Measurements from ENCODE around the gene PRDM5.

PRDM5 gene

DNA sequence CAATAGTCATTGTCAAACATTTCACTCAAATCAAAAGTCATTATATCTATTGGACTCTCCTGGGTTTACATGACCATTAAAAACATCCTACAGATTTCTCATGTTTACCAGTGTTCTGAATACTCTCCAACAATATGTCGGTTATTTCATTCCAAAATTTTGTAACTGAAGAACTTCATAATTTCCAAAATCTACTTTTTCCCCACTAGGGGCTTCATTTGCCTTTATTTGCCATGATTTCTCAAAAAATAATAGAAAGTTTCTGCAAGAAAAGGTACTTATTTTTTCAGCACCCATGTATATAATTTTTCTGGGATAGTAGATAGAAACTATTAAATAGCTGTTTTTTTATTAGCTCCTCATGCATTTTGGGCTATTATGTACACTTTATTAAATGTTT lies 49.0 kb downstream of the PRDM5 start:
- Histone ChIP-seq H3K4me2 (ENCODE audit: low read length) (no peak overlapping the region), H3K9ac (ENCODE audit: low read depth, low read length) (no peak overlapping the region), H3K27me3 (ENCODE audit: control insufficient read depth, insufficient read depth, low read length) (no peaks in the 10 kb centered on the region), H3K4me1 (ENCODE audit: control insufficient read depth, insufficient read depth, low read length) (no peaks in the 10 kb centered on the region), H3K4me3 (ENCODE audit: low read length) (no peak overlapping the region), H3K36me3 (ENCODE audit: insufficient read depth, low read length) (no peaks in the 10 kb centered on the region), H3K9me3 (replicated peaks; ENCODE audit: low read length) (no peaks in the 10 kb centered on the region)

DNA sequence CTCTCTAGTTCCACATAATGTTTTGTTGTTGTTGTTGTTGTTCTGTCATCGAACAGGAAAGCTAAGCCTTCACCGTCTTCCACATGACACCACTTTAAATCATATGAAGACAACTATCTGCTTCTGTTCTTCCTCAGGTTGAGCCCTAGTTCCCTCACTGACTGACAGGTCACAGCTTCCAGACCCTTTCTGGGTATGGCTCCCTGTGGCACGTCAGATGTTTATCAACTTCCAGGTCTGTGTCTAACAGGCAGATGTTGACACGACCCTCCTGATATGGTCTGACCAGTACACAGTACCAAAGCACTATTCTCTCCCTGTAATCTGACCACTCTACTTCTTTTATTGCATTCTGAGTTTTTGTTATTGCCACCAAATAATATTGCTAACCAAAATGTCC lies 51.4 kb downstream of the PRDM5 start:
- no peaks in the 10 kb centered on the region for H3K9me3 ChIP-seq (replicated peaks; ENCODE audit: low read length)
- H3K4me3 ChIP-seq (ENCODE audit: low read length), result no peak overlapping the region
- H3K27me3 ChIP-seq (ENCODE audit: control insufficient read depth, insufficient read depth, low read length), result no peaks in the 10 kb centered on the region
- no peak overlapping the region for H3K9ac ChIP-seq (ENCODE audit: low read depth, low read length)
- H3K36me3 ChIP-seq (ENCODE audit: insufficient read depth, low read length), result no peaks in the 10 kb centered on the region
- H3K4me2 ChIP-seq (ENCODE audit: low read length), result no peak overlapping the region
- H3K4me1 ChIP-seq (ENCODE audit: control insufficient read depth, insufficient read depth, low read length), result no peaks in the 10 kb centered on the region

GRCh38 chr4:120870279-120870673 lies 52.2 kb downstream of the PRDM5 start:
- Histone ChIP-seq H3K27me3 (ENCODE audit: control insufficient read depth, insufficient read depth, low read length) (no peaks in the 10 kb centered on the region), H3K36me3 (ENCODE audit: insufficient read depth, low read length) (no peaks in the 10 kb centered on the region), H3K4me2 (ENCODE audit: low read length) (no peak overlapping the region), H3K9ac (ENCODE audit: low read depth, low read length) (no peak overlapping the region), H3K4me3 (ENCODE audit: low read length) (no peak overlapping the region), H3K4me1 (ENCODE audit: control insufficient read depth, insufficient read depth, low read length) (no peaks in the 10 kb centered on the region), H3K9me3 (replicated peaks; ENCODE audit: low read length) (no peaks in the 10 kb centered on the region)

DNA sequence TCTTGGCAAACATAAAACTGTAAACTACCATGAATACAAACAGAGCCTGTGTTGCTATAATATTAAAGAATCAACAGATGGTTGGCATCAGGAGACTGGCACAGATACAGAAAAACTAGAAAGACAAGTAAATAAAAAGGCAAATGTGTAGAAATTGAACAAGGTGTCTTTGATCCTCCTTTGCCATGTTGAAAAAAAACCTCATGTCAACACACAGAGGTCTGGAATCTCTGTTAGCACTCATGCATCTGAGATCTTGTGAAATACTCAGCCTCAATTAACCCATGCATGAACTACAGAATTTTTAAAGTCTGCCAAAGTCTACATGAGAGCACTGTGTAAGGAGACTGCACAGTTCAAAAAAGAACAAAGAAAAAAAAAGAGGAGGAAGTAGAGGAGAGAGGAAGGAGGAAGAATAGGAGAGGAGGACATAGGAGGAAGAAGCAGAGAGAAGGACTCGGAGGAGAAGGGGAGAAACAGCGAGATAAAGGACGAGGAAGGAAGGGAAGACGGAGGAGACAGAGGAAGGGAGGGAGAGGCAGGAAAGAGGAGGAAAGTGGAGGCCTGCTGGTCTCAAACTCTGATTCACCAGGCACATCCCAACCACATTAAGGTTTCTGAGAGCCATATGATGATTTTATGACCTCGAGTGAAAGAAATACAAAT lies 52.8 kb downstream of the PRDM5 start:
- Histone ChIP-seq H3K9me3 (replicated peaks; ENCODE audit: low read length) (no peaks in the 10 kb centered on the region), H3K9ac (ENCODE audit: low read depth, low read length) (no peak overlapping the region), H3K4me3 (ENCODE audit: low read length) (no peak overlapping the region)

GRCh38 chr4:120867506-120867905 lies 55.0 kb downstream of the PRDM5 start:
- Histone ChIP-seq H3K4me3 (ENCODE audit: low read length) (no peak overlapping the region), H3K9me3 (replicated peaks; ENCODE audit: low read length) (no peaks in the 10 kb centered on the region), H3K4me2 (ENCODE audit: low read length) (no peak overlapping the region), H3K36me3 (ENCODE audit: insufficient read depth, low read length) (no peaks in the 10 kb centered on the region), H3K4me1 (ENCODE audit: control insufficient read depth, insufficient read depth, low read length) (no peaks in the 10 kb centered on the region), H3K9ac (ENCODE audit: low read depth, low read length) (no peak overlapping the region), H3K27me3 (ENCODE audit: control insufficient read depth, insufficient read depth, low read length) (no peaks in the 10 kb centered on the region)

More for the DNA sequence above, 52.8 kb downstream of the PRDM5 start:
- no peaks in the 10 kb centered on the region for H3K27me3 ChIP-seq (ENCODE audit: control insufficient read depth, insufficient read depth, low read length)
- H3K4me1 ChIP-seq (ENCODE audit: control insufficient read depth, insufficient read depth, low read length), result no peaks in the 10 kb centered on the region
- no peaks in the 10 kb centered on the region for H3K36me3 ChIP-seq (ENCODE audit: insufficient read depth, low read length)
- H3K4me2 ChIP-seq (ENCODE audit: low read length), result no peak overlapping the region

DNA sequence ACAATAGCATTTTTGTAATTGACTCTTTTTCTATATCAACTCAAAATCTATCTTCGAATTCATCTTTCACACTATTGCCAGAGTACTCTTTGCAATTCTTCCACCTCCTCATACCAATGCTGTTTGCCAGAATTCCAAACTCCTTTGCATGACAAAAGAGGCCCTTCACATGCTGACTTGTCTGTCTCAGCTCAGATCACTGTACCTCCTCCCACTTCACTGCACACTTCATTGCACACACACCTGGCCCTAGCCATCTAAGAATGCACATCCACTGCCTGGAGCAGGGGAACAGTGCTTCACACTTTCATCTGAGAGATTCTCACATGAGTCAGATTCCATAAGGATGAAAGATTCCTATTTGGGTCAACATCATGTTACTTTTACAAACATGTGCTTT lies 56.5 kb downstream of the PRDM5 start:
- Histone ChIP-seq H3K36me3 (ENCODE audit: insufficient read depth, low read length) (no peaks in the 10 kb centered on the region), H3K4me1 (ENCODE audit: control insufficient read depth, insufficient read depth, low read length) (no peaks in the 10 kb centered on the region), H3K27me3 (ENCODE audit: control insufficient read depth, insufficient read depth, low read length) (no peaks in the 10 kb centered on the region), H3K4me3 (ENCODE audit: low read length) (no peak overlapping the region), H3K4me2 (ENCODE audit: low read length) (no peak overlapping the region), H3K9ac (ENCODE audit: low read depth, low read length) (no peak overlapping the region), H3K9me3 (replicated peaks; ENCODE audit: low read length) (no peaks in the 10 kb centered on the region)

- Histone ChIP-seq H3K4me3 (ENCODE audit: low read length) (no peak overlapping the region), H3K9me3 (replicated peaks; ENCODE audit: low read length) (no peaks in the 10 kb centered on the region), H3K4me2 (ENCODE audit: low read length) (no peak overlapping the region), H3K9ac (ENCODE audit: low read depth, low read length) (no peak overlapping the region), H3K36me3 (ENCODE audit: insufficient read depth, low read length) (no peaks in the 10 kb centered on the region), H3K27me3 (ENCODE audit: control insufficient read depth, insufficient read depth, low read length) (no peaks in the 10 kb centered on the region), H3K4me1 (ENCODE audit: control insufficient read depth, insufficient read depth, low read length) (no peaks in the 10 kb centered on the region)
These were observed 57.6 kb downstream of the PRDM5 start for GRCh38 chr4:120864969-120865368.

GRCh38 chr4:120862432-120862831 lies 60.1 kb downstream of the PRDM5 start:
- Histone ChIP-seq H3K9ac (ENCODE audit: low read depth, low read length) (no peak overlapping the region), H3K27me3 (ENCODE audit: control insufficient read depth, insufficient read depth, low read length) (no peaks in the 10 kb centered on the region)

DNA sequence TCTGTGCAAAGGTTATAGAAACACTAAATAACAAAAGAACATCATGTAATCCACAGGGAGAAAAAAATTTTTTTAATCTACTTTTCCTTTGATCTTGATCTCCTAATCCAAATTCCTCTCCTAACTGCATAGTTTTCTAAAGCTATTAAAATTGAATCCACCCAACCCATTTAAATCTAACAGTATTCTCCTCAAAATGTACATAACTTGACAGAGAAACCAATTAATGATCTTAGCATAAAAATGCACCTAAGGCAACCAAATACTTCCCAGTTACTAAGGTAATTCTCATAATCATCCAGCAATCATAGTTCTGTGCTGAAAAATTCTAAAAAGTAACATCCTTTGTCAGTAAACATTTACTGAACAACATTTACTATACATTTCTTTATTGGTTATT lies 60.7 kb downstream of the PRDM5 start:
- Histone ChIP-seq H3K36me3 (ENCODE audit: insufficient read depth, low read length) (no peaks in the 10 kb centered on the region), H3K4me3 (ENCODE audit: low read length) (no peak overlapping the region), H3K9me3 (replicated peaks; ENCODE audit: low read length) (no peaks in the 10 kb centered on the region), H3K4me2 (ENCODE audit: low read length) (no peak overlapping the region), H3K4me1 (ENCODE audit: control insufficient read depth, insufficient read depth, low read length) (peaks cover 6% of the 10 kb centered on the region), H3K9ac (ENCODE audit: low read depth, low read length) (no peak overlapping the region), H3K27me3 (ENCODE audit: control insufficient read depth, insufficient read depth, low read length) (no peaks in the 10 kb centered on the region)

More at GRCh38 chr4:120862432-120862831, 60.1 kb downstream of the PRDM5 start:
- Histone ChIP-seq H3K4me1 (ENCODE audit: control insufficient read depth, insufficient read depth, low read length) (peaks cover 6% of the 10 kb centered on the region), H3K4me2 (ENCODE audit: low read length) (no peak overlapping the region), H3K9me3 (replicated peaks; ENCODE audit: low read length) (no peaks in the 10 kb centered on the region), H3K4me3 (ENCODE audit: low read length) (no peak overlapping the region), H3K36me3 (ENCODE audit: insufficient read depth, low read length) (no peaks in the 10 kb centered on the region)

DNA sequence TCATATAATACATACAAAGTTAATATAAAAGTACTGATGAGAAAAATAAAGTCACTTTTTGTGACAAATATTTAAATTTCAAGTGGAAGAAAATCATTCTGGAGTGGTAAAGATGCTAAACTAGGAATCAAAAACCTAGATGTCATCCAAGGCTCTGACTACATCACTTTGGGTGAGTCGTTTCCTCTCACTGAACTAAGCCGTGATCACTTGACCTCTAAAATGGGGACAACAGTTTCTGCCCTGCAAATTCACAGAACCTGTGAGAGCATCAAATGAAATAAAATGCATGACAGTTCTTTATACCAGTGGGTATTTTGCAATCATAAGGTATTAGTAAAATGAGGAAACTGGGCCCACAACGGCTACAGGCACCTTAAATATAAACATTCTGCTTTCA lies 63.8 kb downstream of the PRDM5 start:
- peaks cover 9% of the 10 kb centered on the region for H3K4me1 ChIP-seq (ENCODE audit: control insufficient read depth, insufficient read depth, low read length)
- H3K36me3 ChIP-seq (ENCODE audit: insufficient read depth, low read length), result no peaks in the 10 kb centered on the region
- H3K4me3 ChIP-seq (ENCODE audit: low read length), result no peak overlapping the region
- no peak overlapping the region for H3K9ac ChIP-seq (ENCODE audit: low read depth, low read length)
- H3K4me2 ChIP-seq (ENCODE audit: low read length), result no peak overlapping the region
- no peaks in the 10 kb centered on the region for H3K27me3 ChIP-seq (ENCODE audit: control insufficient read depth, insufficient read depth, low read length)
- no peaks in the 10 kb centered on the region for H3K9me3 ChIP-seq (replicated peaks; ENCODE audit: low read length)

- Histone ChIP-seq H3K27me3 (ENCODE audit: control insufficient read depth, insufficient read depth, low read length) (no peaks in the 10 kb centered on the region), H3K4me2 (ENCODE audit: low read length) (no peak overlapping the region), H3K9me3 (replicated peaks; ENCODE audit: low read length) (no peaks in the 10 kb centered on the region), H3K4me1 (ENCODE audit: control insufficient read depth, insufficient read depth, low read length) (peaks cover 19% of the 10 kb centered on the region), H3K36me3 (ENCODE audit: insufficient read depth, low read length) (no peaks in the 10 kb centered on the region), H3K9ac (ENCODE audit: low read depth, low read length) (no peak overlapping the region), H3K4me3 (ENCODE audit: low read length) (no peak overlapping the region)
These were observed 65.2 kb downstream of the PRDM5 start for GRCh38 chr4:120857312-120857711.

DNA sequence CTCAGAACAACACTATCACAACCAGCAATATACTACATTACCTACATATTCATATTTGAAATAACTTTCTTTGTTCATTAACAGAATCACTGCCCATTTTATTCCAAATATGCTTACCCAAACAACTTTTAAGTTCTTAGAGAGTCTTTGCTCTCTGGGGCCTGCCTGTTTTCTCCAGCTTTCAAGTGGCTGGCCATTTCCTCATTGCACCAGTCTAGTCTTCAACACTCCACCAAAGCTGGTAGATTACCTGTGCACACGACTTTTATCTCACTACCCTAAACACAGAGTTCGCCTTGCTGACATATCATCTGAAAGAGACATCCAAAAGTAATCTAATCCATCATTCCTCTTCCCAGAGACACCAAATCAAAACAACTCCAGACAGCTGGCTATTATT lies 66.2 kb downstream of the PRDM5 start:
- Histone ChIP-seq H3K36me3 (ENCODE audit: insufficient read depth, low read length) (no peaks in the 10 kb centered on the region), H3K4me3 (ENCODE audit: low read length) (no peak overlapping the region), H3K9ac (ENCODE audit: low read depth, low read length) (no peak overlapping the region), H3K4me1 (ENCODE audit: control insufficient read depth, insufficient read depth, low read length) (peaks cover 19% of the 10 kb centered on the region), H3K9me3 (replicated peaks; ENCODE audit: low read length) (no peaks in the 10 kb centered on the region), H3K27me3 (ENCODE audit: control insufficient read depth, insufficient read depth, low read length) (no peaks in the 10 kb centered on the region), H3K4me2 (ENCODE audit: low read length) (no peak overlapping the region)

All from skeletal muscle satellite cell (primary cell).